H4 (cell line): Measurements from ENCODE around the gene AMBP. TPM values are rescaled to one million over a fixed set of nuclear protein-coding genes. Genes with fewer than 3 reads are reported as not detected.

Experiments
- DNase-seq: peaks from one replicate; pipeline ENCODE4 v3.0.0-alpha.2; 2015; ENCODE audit warnings: low spot score
- total RNA-seq: library from RNA; depleted of rRNA; stranded (reverse); fragments of >200 nt; shearing (Covaris generic); gene quantifications from 2 replicates; pipeline ENCODE4 v1.2.3, GENCODE V29; 2014

The AMBP gene
- total RNA-seq, 1 experiment from 2014 or later = 6.6 TPM

- DNase-seq = no peak
Measured at GRCh38 chr9:114031037-114031630, 47.0 kb downstream of the AMBP start.

GRCh38 chr9:114030364-114030763 lies 47.7 kb downstream of the AMBP start:
- no peak for DNase-seq

- DNase-seq = no peak
Measured at GRCh38 chr9:114029311-114030170, 48.6 kb downstream of the AMBP start.

- DNase-seq = no peak
Measured at GRCh38 chr9:114028646-114029045, 49.5 kb downstream of the AMBP start.

- DNase-seq = no peak
Measured at GRCh38 chr9:114027863-114028465, 50.1 kb downstream of the AMBP start.

- no peak for DNase-seq
Measured at GRCh38 chr9:114027159-114027862, 50.8 kb downstream of the AMBP start.

GRCh38 chr9:114026335-114026734 lies 51.8 kb downstream of the AMBP start:
- DNase-seq = no peak

- no peak for DNase-seq
Measured at GRCh38 chr9:114025760-114026159, 52.3 kb downstream of the AMBP start.

GRCh38 chr9:114025196-114025753 lies 52.8 kb downstream of the AMBP start:
- no peak for DNase-seq

GRCh38 chr9:114023961-114024360 lies 54.1 kb downstream of the AMBP start:
- DNase-seq = no peak

GRCh38 chr9:114021578-114021977 lies 56.5 kb downstream of the AMBP start:
- no peak for DNase-seq

GRCh38 chr9:114017741-114018715 lies 60.1 kb downstream of the AMBP start:
- no peak for DNase-seq

GRCh38 chr9:114016629-114017423 lies 61.3 kb downstream of the AMBP start:
- no peak for DNase-seq

- no peak for DNase-seq
Measured at GRCh38 chr9:114016101-114016500, 62.0 kb downstream of the AMBP start.

GRCh38 chr9:114015607-114016006 lies 62.5 kb downstream of the AMBP start:
- DNase-seq = no peak

GRCh38 chr9:114014044-114014443 lies 64.1 kb downstream of the AMBP start:
- no peak for DNase-seq

GRCh38 chr9:114012126-114012525 lies 66.0 kb downstream of the AMBP start:
- DNase-seq = no peak

- no peak for DNase-seq
Measured at GRCh38 chr9:114011313-114011712, 66.8 kb downstream of the AMBP start.
